ENCODE results near the gene C6orf141.
"Not testable (repeated sequence)": the region's sequence is repeated elsewhere in the genome, so short reads cannot be mapped to it uniquely, and the experiment has no call there.

The C6orf141 gene

GRCh38 chr6:49579649-49580048, 29.2 kb downstream of the C6orf141 start:
- no peak for DNase-seq

- no peak for DNase-seq
These were observed 32.1 kb downstream of the C6orf141 start for GRCh38 chr6:49582529-49582928.

GRCh38 chr6:49587262-49587661, 36.8 kb downstream of the C6orf141 start:
- DNase-seq: not testable (repeated sequence)

All from NCI-H526 treated with DMSO at 0.1 percent for 48 hours (cell line).